Hematopoietic multipotent progenitor cell (in vitro differentiated cells): ENCODE data around the gene L1CAM. TPM values are rescaled to one million over a fixed set of nuclear protein-coding genes. Genes with fewer than 3 reads are reported as not detected.

Experiments used
- DNase-seq, 3 donors: peaks; one replicate each; pipeline ENCODE4 v3.0.0-alpha.2; 2011 to 2015; ENCODE audit warnings: low read depth in 2 of 3, low spot score in 2 of 3
- total RNA-seq: library from RNA; depleted of rRNA; stranded (reverse); fragments of >200 nt; gene quantifications from one replicate; pipeline ENCODE4 v1.2.3, GENCODE V29; 2012

The L1CAM gene
- total RNA-seq, 1 donor, result under 0.01 TPM

DNA sequence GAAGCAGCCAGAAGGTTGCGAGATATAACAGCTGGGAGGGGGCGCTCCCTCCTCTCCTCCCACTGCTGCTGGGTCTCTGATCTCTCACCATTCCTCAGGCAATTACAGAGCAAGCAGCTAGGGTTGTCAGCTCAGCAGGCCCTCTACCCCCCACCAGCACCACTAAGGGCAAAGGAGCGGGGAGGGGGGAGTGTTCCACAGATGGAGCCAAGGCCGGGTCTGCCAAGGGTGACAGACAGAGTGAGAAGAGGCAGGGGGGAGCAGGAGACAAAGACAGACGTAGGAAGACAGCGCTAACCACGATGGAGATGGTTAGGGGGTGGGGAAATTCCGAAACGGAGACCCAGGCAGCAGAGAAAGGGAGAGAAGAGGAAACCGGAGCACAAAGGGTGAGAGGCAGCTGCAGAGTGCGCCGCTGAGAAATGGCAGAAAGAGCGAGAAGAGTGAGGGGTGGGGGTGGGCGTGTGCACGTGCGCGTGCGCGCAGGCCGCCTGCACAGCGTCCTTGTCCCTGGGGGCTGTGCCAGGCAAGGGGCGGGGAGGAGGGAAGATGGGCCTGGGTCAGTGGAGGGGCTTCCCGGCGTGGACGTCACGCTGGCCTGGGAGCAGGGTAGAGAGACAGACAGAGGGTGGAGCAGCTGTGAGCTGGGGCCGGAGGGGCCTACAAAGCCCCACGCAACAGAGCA is 6.9 kb downstream of the L1CAM start:
- DNase-seq, result peak in 2 of 3 donors; percentile 17 to 22

GRCh38 chrX:153878345-153878744 is 7.6 kb downstream of the L1CAM start:
- no peak for DNase-seq

GRCh38 chrX:153877571-153878261 is 8.3 kb downstream of the L1CAM start:
- DNase-seq, result no peak

- no peak for DNase-seq
Measured at GRCh38 chrX:153876112-153876491, 9.9 kb downstream of the L1CAM start.

DNA sequence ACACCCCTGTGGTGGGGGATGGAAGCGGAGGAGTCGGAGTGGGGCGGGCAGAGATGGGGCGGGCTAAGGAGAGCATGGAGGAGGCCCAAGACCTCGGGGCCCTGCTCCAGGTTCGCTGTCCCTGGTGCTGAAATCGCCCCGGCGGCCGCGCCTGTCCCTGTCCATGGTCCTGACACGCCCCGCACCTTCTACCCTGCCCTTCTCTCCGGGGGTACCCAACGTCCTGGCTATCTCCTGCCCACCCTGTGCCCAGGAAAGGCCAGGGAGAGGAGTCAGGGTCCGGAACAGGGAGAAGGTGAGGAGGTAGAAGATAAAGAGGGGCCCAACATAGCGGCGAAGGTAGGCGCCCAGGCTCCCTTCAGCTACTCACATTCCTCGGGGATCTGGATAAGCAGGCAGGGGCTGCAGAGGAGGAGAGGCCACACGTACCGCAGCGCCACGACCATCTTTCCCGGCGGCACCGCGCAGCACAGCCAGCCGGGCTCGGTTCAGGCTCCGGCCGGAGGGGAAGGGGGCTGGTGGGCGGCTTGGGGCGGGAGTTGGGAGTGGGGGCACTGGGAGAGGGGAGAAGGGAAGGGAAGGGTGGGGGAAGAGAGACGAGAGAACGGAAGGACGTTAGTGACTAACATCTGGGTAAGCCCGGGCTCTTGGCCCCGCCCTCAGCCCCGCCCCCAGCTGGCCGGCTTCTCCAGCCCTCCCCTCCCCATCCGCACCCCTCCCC is 10.4 kb downstream of the L1CAM start:
- DNase-seq, result peak; percentile 41 to 56 (median 46)

DNA sequence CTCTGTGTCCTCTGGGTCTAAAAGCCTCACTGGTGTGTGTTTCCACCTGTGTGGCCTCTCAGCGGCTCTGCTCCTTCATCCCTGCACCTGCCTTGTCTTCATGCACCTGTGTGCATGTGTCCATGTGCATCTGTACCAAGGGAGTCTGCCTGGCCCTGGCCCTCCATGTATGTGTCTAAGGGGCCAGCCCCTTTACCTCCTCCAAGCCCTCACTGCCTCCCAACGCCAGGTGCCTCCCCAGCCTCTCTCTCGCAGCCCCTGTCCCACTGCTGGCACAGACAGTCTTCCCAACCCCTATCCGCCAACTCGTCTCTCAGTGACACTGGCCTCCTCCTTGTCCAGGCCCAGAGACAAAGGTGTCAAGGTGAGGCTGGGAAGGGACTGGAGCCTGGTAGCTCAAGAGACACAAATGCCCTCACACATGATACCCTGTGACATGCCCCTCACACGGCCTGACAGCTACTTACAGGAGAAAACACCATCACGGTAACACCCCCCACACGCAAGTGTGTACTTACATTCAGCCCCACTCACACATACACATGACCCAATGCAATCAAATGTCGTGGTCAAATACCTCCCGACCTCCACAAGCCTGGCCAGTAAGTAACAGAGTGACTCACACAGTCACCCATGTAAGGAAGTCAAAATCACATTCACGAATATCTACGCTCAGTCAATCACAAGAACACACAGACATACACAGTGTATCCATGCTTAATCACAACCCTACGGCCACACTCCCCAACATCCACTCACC is 11.4 kb downstream of the L1CAM start:
- DNase-seq, result no peak

GRCh38 chrX:153874085-153874365 is 11.9 kb downstream of the L1CAM start:
- DNase-seq, result no peak

DNA sequence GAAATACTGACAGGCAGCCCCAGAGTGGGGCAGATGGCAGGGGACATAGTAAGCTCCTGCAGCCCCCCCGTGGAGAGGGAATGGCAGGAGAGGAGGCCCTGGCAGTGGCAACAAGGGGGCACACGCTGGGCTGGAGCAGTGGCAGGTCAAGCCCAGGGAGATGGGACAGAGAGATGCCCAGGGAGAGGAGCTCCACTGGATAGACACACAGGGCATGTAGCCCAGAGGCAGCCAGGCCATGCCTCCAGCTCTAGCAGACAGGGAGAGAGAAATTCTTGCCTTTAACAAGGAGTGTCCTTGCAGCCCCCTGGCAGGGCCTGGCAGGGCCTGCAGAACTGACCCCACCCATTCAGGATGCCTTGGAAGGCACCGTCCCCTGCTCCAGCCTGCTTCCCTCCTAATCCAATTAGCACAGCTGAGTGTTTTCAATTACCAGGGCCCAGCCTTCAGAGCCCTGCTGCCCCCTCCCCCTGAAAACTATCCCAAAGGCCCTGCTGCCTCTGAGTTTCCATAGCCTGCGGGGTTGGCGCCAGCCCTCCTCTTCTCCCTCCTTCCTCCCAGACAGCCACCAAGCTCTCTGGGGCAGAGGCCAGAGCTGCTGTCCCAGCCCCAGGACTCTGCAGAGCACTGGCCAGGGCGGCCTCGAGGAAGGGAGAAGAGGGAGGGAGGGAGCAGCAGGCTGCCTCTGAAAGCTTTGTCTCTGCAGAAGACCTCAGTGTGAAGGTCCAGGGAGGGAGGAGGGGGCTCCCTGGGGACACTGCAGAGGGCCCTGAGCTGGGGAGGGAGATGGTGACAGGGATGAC is 12.5 kb downstream of the L1CAM start:
- DNase-seq, result no peak

DNA sequence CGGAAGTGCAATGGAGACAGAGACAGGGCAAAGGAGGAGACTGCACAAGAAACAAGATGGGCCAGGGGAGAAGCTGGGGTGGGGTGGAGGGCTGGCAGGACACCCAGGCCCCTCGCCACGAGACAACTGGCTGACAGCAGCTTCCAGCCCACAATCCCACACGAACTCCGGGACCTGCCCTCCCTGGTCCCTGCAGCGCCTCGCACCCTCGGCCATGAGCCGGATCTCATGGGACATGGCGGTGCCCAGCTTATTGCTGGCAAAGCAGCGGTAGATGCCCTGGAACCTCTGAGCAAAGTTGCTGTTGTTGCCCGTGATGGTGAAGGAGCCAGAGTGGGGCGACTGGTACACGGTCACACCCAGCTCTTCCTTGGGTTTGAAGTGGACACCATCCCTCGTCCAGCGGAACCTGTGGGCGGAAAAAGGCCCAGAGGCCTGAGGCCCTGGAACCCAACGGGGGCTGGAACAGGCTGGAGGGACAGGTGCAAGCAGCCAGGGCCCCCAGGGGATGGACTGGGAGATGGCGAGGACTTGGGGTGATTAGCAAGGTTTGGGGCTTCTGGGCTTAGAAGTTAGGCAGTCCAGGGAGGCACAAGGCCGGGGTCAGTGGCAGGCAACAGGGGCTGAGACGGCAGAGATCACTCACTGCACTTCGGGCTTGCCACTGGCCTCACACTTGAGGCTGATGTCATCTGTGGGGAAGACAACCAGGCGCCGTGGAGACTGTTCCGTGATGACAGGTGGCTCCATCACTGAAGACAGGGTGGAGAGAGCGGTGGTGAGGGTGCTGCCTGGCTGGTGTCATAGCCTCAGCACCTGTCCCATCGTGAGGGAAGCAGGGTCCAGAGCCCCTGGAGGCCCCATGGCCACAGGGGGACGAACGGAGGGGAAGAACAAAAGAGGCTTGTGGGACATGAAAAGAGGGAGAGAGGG is 13.8 kb downstream of the L1CAM start:
- no peak for DNase-seq

GRCh38 chrX:153871451-153871850 is 14.5 kb downstream of the L1CAM start:
- DNase-seq, result no peak

- DNase-seq, result no peak
Measured at GRCh38 chrX:153870791-153871360, 15.1 kb downstream of the L1CAM start.

DNA sequence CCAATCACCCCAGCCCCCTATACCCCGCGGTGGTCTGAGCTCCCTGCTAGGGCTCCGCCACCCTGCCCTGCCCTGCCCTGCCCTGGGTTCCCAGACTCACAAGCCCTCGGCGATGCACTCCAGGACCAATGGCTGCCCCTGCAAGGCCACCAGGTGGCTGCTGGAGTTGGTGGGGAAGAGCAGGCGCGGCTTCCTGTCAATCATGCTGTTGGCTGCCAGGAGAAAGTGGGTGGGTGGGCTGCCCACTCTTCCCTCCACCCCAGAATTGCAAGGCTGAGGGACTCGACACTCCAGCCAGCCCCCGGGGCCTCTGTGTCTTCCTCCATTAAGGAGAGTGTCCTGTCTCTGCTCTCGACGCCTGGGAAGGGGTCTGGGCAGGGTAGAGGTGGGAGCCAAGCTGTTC is 15.7 kb downstream of the L1CAM start:
- no peak for DNase-seq

DNA sequence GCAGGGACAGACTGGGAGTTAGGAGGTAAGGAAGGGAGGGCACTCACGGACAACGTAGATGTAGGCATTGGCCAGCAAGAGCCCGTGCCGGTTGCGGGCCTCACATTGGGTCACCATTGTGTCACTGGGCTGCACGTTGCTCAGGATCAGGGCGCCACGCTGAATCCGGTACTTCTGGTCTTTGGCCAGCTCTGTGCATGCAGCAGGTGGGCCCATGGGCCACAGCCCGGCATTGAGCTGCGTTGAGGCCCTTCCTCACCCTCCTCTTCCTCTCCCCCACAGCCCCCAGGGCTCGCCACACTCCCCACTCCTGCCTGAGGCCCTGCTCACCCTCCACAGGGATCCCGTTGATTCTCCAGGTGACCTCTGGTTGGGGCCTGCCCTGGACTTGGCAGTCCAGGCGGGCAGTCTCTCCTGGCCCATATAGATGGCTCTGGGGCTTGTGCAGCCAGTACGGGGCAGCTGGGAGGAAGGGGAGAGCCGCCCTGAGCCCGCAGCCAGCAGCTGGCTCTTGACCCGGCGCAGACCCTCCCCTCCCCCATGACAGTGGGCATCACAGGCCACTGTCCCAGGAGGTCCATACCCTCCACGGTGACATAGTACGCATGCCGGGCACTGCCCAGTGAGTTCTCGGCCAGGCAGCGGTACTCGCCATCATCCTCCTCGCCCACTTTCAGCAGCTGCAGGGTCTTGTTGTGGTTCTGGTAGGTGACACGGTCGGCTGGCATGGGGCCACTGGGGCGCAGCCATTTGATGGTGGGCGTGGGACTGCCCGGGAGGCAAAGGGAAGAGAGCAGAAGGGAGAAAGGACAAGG is 16.3 kb downstream of the L1CAM start:
- DNase-seq, result no peak

DNA sequence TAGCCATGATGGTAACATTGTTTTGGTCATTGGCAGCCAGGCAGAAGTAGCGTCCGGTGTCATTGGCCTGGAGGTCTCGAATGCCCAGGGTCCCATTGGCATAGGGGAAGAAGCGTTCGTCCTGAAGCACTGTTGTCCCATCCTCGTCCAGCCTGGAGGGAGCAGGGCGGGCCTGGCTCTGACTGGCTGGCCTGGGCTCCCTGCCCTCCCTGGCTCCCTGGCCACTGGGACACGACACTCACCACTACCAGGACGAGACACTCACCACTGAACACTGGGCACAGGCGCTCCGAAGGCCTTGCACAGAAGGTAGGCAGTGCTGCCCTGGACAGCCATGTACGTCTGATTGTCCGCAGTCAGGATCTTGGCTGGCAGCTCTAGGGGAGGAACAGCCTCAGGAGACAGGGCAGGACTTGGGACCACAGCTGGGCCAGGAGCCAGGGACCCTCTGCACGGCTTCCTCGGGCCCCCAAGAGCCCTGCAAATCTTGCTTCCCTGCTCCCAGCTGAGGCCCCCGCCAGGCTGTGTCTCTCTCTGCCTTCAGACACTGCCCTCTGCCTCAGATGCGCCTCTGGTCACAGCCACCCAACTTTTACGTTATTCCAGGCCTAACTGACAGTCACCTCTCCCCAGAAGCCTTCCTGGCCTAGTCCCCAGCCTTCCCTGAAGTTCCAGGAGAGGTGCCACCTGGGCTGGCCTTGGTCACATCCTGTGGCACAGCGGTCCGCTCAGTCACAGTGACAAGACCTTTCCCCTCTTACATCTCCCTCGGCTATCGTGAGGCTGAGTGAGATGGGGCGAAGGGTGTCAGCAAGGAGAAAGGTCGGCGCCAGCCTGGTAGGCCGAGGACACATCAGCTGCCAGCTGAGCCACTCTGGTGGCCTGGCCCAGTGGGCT is 17.1 kb downstream of the L1CAM start:
- DNase-seq, result no peak

DNA sequence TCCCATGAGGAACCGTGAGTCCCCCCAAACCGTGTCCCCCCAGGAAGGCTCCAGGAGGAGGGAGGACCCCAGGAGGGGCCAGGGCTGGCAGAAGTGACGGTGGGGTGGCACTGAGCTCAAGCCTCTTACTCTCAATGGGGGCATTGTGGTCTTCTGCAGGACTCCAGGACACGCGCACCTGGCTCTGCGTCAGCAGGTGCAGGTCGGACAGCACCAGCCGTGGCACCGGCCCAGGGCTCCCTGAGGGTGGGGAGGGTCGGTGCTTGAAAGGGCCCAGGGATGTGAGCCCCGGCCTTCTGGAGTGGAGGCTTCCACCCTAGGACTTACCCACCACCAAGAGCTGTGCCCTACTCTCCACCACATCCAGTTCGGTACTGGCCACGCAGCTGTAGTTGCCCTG is 18.3 kb downstream of the L1CAM start:
- no peak for DNase-seq

- no peak for DNase-seq
Measured at GRCh38 chrX:153867139-153867538, 18.8 kb downstream of the L1CAM start.

GRCh38 chrX:153866302-153867019 is 19.5 kb downstream of the L1CAM start:
- DNase-seq, result no peak
